Transverse colon (tissue), 4 donors: ENCODE data around the gene ZDHHC14. TPM values are rescaled to one million over a fixed set of nuclear protein-coding genes. Genes with fewer than 3 reads are reported as not detected.

ENCODE experiments used
- DNase-seq: peaks from one replicate; pipeline ENCODE4 v3.0.0-alpha.2; 2019
- H3K27ac ChIP-seq, 4 donors: fragments of 200-600 bp; sonication (generic); 2 replicates each; pipeline ENCODE4 v1.5.1; 2016 to 2018; ENCODE audit warnings: inconsistent platforms in 4 of 4
- H3K27me3 ChIP-seq: fragments of 200-600 bp; sonication (generic); 2 replicates; pipeline ENCODE4 v1.5.1; 2017; ENCODE audit warnings: inconsistent platforms
- H3K36me3 ChIP-seq, 4 donors: fragments of 200-600 bp; sonication (generic); 2 replicates each; pipeline ENCODE4 v1.5.1; 2017 to 2019; ENCODE audit warnings: inconsistent platforms in 4 of 4
- H3K4me1 ChIP-seq, 4 donors: fragments of 200-600 bp; sonication (generic); 2 replicates each; pipeline ENCODE4 v1.5.1; 2017 to 2020; ENCODE audit warnings: inconsistent platforms in 4 of 4
- H3K4me3 ChIP-seq, 4 donors: fragments of 200-600 bp; sonication (generic); 1 replicate in 1 of 4; 2 replicates in 3 of 4; pipeline versions ENCODE4 v1.5.1 to v1.6.1; 2017 to 2019; ENCODE audit warnings: inconsistent platforms in 4 of 4
- H3K9me3 ChIP-seq, 2 donors: fragments of 200-600 bp; sonication (generic); 2 replicates each; pipeline ENCODE4 v1.5.1; 2017 to 2019; ENCODE audit warnings: inconsistent platforms in 2 of 2
- EP300 ChIP-seq: sonication (generic); formaldehyde crosslinking; IDR thresholded peaks from one replicate; pipeline ENCODE4 v1.6.1; 2017; ENCODE audit warnings: antibody characterized with exemption, low read depth
- POLR2A ChIP-seq: fragments of 450-650 bp; IDR thresholded peaks from one replicate; pipeline ENCODE4 v1.6.1; 2016; ENCODE audit warnings: antibody characterized with exemption, mild to moderate bottlenecking, moderate library complexity
- POLR2AphosphoS5 ChIP-seq, 3 donors: sonication (generic); formaldehyde crosslinking; IDR thresholded peaks; one replicate each; pipeline ENCODE4 v1.6.1; 2016; ENCODE audit warnings: antibody characterized with exemption in 3 of 3
- WGBS, 2 donors: methylation state at CpG; one replicate each; pipeline ENCODE4 v1.1.5; 2018; ENCODE audit warnings: low coverage in 1 of 2; 5-methylcytosine and 5-hydroxymethylcytosine counted together
- in situ Hi-C, 4 donors: fragments of 200-750 bp; cut with MboI; loops; one replicate each; pipeline versions ENCODE4 v1.15.0 to v1.15.1; 2017; ENCODE audit warnings: low sequenced_read_pairs in 3 of 4, low pct_ligation_motif_present in 1 of 4, low pct_unique_long_range_greater_than_20kb in 1 of 4
- intact Hi-C: fragments of 100-400 bp; cut with DNase I; formaldehyde crosslinking; loops from one replicate; pipeline ENCODE4 v1.15.1; 2023; ENCODE audit warnings: low total_unique reads
- total RNA-seq, 4 donors: library from RNA; depleted of rRNA; stranded (reverse); fragments of >200 nt; gene quantifications; one replicate each; pipeline ENCODE4 v1.1.0, GENCODE V29; 2016
- TF ChIP-seq, protein P1 (sequence below), 5 experiments: fragments of 200-600 bp in 3 of 5; fragments of 450-650 bp in 2 of 5; sonication (generic) in 3 of 5; IDR thresholded peaks; 1 replicate in 2 of 5; 2 replicates in 3 of 5; pipeline ENCODE4 v1.5.1; 2016 to 2017; ENCODE audit warnings: antibody characterized with exemption in 5 of 5, inconsistent platforms in 3 of 5, mild to moderate bottlenecking in 2 of 5, moderate library complexity in 1 of 5

ZDHHC14 gene
- total RNA-seq, 4 donors from 2014 or later: 10.2 to 16.5 (median 12.5) TPM

DNA sequence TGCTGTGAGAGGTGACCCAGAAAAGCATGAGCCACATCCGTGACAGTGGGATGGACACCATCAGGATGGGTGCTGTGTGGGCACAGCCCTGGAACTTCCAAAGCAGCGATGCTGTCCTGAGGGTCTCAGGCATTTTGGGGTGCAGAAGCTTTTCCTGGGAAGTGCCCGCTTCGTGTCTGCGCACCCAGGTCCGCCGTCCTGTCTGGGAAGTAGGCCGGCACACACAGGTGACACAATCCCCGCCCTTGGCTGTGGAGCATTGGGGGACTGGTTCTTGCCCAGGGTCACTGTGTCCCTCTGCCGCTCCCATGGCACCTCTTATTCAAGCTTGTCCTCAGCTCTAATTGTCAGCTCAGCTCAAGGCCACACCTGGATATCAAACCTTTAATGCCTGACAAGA is 112.6 kb downstream of the ZDHHC14 start:
- in situ Hi-C loops: no loop called here
- H3K27ac ChIP-seq: no peak overlapping the region
- 90% methylated on average over 10 of the region's 10 CpGs; no CpG with 5 or more reads in 1 of the 2 donors for WGBS, 2 donors

GRCh38 chr6:157494132-157494710 is 113.2 kb downstream of the ZDHHC14 start:
- TF ChIP-seq POLR2A (no peak), POLR2AphosphoS5 (IDR thresholded peaks at IDR 0.05) (no peak), EP300 (no peak)
- TF ChIP-seq, protein P1, sequence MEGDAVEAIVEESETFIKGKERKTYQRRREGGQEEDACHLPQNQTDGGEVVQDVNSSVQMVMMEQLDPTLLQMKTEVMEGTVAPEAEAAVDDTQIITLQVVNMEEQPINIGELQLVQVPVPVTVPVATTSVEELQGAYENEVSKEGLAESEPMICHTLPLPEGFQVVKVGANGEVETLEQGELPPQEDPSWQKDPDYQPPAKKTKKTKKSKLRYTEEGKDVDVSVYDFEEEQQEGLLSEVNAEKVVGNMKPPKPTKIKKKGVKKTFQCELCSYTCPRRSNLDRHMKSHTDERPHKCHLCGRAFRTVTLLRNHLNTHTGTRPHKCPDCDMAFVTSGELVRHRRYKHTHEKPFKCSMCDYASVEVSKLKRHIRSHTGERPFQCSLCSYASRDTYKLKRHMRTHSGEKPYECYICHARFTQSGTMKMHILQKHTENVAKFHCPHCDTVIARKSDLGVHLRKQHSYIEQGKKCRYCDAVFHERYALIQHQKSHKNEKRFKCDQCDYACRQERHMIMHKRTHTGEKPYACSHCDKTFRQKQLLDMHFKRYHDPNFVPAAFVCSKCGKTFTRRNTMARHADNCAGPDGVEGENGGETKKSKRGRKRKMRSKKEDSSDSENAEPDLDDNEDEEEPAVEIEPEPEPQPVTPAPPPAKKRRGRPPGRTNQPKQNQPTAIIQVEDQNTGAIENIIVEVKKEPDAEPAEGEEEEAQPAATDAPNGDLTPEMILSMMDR (IDR thresholded peaks at IDR 0.05): no peak
- Histone ChIP-seq H3K27ac (no peak overlapping the region), H3K4me3 (no peak overlapping the region), H3K36me3 (no peaks in the 10 kb centered on the region), H3K27me3 (no peaks in the 10 kb centered on the region), H3K9me3 (no peaks in the 10 kb centered on the region), H3K4me1 (no peaks in the 10 kb centered on the region)
- no peak for DNase-seq
- in situ Hi-C loops (no loop called here), intact Hi-C loops (no loop called here)
- 87% methylated on average over 6 of the region's 6 CpGs; no CpG with 5 or more reads in 1 of the 2 donors for WGBS, 2 donors

More for the DNA sequence above, 112.6 kb downstream of the ZDHHC14 start:
- DNase-seq: no peak
- Histone ChIP-seq H3K27me3 (no peaks in the 10 kb centered on the region), H3K9me3 (no peaks in the 10 kb centered on the region), H3K36me3 (no peaks in the 10 kb centered on the region), H3K4me1 (peaks cover 0 to 5% (median 0%) of the 10 kb centered on the region in 4 donors), H3K4me3 (no peak overlapping the region)
- TF ChIP-seq, protein P1 (IDR thresholded peaks at IDR 0.05): no peak
- TF ChIP-seq EP300 (no peak), POLR2AphosphoS5 (IDR thresholded peaks at IDR 0.05) (no peak), POLR2A (no peak)
- intact Hi-C loops: no loop called here

DNA sequence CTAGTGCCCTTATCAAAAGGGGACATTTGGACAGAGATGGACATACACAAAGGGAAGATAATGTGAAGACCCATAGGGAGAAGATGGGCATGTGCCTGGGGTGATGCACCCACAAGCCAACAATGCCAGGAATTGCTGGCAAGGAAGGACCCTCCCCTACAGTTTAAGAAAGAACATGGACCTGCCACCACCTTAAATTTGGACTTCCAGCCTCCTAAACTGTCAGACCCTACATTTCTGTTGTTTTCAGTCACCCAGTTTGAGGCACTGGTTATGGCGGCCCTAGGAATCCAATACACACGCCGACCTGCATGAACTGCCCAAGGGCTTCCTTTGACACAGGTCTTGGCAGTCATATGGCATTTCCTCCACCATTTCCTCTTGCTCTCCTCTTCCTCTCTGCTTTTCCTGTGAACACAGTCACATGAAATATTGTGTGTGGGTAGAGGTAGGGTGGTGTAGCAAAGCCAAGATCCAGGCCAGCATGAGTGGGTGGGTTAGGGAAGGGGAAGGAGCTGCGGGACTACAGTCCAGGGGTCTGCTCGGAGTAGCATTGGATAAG is 115.6 kb downstream of the ZDHHC14 start:
- H3K36me3 ChIP-seq: no peaks in the 10 kb centered on the region
- no peak overlapping the region for H3K4me3 ChIP-seq
- H3K4me1 ChIP-seq: no peaks in the 10 kb centered on the region
- no peak for DNase-seq
- in situ Hi-C loops (no loop called here), intact Hi-C loops (no loop called here)
- 98% methylated on average over 5 of the region's 5 CpGs; no CpG with 5 or more reads in 1 of the 2 donors for WGBS, 2 donors
- no peaks in the 10 kb centered on the region for H3K9me3 ChIP-seq
- TF ChIP-seq EP300: no peak
- no peak for TF ChIP-seq POLR2AphosphoS5 (IDR thresholded peaks at IDR 0.05)
- no peak for TF ChIP-seq POLR2A
- TF ChIP-seq, protein P1 (IDR thresholded peaks at IDR 0.05): no peak
- H3K27ac ChIP-seq: no peak overlapping the region
- H3K27me3 ChIP-seq: no peaks in the 10 kb centered on the region

DNA sequence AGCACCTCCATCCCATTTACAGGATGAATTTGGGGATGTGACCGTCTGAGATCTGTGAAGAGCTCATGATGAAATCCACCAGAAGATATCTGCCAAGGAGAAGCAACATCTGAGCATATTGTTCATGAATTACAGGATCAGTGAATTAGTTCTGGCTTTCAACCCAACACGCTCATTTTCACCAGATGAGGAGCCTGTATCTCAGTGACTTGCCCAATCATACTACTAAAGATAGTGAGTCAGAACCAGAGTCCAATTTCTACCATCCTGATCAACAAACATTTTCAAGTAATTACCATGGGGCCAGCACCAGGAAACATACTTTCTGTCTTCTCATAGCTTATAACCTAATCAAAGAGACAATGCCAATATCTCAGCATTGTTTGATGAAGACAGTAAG is 116.6 kb downstream of the ZDHHC14 start:
- H3K36me3 ChIP-seq: no peaks in the 10 kb centered on the region
- TF ChIP-seq, protein P1 (IDR thresholded peaks at IDR 0.05): no peak
- TF ChIP-seq EP300 (no peak), POLR2AphosphoS5 (IDR thresholded peaks at IDR 0.05) (no peak), POLR2A (no peak)
- intact Hi-C loops (no loop called here), in situ Hi-C loops (no loop called here)
- no peak overlapping the region for H3K4me3 ChIP-seq
- no peak overlapping the region for H3K27ac ChIP-seq
- no peaks in the 10 kb centered on the region for H3K4me1 ChIP-seq
- 100% methylated on average over 2 of the region's 2 CpGs; no CpG with 5 or more reads in 1 of the 2 donors for WGBS, 2 donors
- no peaks in the 10 kb centered on the region for H3K9me3 ChIP-seq
- no peak for DNase-seq
- no peaks in the 10 kb centered on the region for H3K27me3 ChIP-seq
